Measurements from ENCODE around the gene SLC16A10.
"Not testable (repeated sequence)": the region's sequence is repeated elsewhere in the genome, so short reads cannot be mapped to it uniquely, and the experiment has no call there.

SLC16A10 gene

GRCh38 chr6:111134236-111134869 is 47.0 kb downstream of the SLC16A10 start:
- not testable (repeated sequence) for DNase-seq

GRCh38 chr6:111137489-111138093 is 50.3 kb downstream of the SLC16A10 start:
- not testable (repeated sequence) for DNase-seq

- DNase-seq: no peak
Measured at GRCh38 chr6:111147440-111147839, 60.1 kb downstream of the SLC16A10 start.

DNA sequence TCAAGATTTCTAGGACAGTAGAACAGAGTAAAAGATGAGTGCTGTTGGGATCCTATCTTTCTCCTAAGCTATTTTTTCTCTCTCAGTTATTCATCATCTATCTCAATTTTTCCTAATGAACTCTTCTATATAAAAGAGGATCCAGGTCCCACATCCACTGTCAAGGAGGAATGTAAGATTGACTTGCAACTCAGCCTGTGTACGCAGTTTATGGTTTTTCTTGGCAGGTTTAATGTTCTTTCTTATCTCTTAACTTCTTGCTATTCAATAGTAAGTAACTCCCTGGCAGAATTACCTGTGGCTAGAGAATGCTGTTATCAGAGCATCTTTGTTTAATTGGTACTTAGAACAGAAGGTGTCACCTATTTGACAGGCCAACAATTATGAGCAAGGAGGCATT is 60.8 kb downstream of the SLC16A10 start:
- no peak for DNase-seq

- no peak for DNase-seq
Measured at GRCh38 chr6:111150577-111150976, 63.3 kb downstream of the SLC16A10 start.

- no peak for DNase-seq
Measured at GRCh38 chr6:111154981-111155380, 67.7 kb downstream of the SLC16A10 start.

DNA sequence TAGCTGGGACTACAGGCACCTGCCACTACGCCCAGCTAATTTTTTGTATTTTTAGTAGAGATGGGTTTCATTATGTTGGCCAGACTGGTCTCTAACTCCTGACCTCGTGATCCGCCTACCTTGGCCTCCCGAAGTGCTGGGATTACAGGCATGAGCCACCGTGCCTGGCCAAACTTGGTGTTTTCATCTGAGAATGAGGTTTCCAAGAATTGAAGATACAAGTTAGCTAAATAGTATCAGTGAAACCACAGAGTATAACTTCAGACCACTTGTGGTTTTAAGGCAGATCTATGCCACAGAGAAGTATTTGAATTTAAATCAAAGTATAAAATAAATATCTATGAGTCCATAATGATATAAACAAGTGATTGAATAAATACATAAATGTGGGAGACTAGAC is 70.1 kb downstream of the SLC16A10 start:
- no peak for DNase-seq

DNA sequence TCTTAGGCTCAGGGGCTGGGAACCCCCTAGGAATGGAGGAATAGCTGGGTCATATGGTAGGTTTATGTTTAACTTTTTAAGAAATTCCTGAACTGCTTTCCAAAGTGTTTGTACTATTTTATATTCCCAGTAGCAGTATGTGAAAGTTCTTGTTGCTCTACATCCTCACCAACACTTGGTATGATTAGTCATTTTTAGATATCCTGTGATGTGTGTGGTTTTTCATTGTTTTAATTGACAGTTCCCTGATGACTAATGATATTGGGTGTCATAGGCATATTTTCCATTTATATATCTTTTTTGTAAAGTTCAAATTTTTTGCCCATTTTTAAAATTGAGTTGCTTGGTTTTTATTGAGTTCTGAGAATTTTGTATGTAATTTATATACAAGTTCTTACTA is 72.3 kb downstream of the SLC16A10 start:
- DNase-seq: no peak

GRCh38 chr6:111161650-111162049 is 74.3 kb downstream of the SLC16A10 start:
- no peak for DNase-seq

DNA sequence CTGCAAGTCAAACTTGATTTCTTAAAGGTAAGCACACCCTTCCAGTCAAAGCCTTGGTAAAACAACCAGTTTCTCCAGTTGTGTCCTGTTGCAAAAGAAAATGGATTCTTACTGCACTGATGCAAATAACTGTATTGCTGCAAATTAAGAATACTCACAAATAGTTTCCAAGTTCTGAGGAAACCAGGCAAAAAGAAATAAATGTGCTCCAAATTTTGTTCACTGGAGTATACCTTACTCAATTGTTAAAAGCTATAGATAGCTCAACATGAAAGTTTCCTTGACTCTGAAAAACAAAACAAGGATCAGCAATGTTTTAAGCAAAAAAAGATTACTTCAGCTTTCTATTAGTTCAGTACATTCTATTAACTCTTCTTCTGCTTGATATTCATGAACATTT is 75.2 kb downstream of the SLC16A10 start:
- DNase-seq: no peak

- no peak for DNase-seq
Measured at GRCh38 chr6:111171577-111172400, 84.5 kb downstream of the SLC16A10 start.

- DNase-seq: no peak
Measured at GRCh38 chr6:111172563-111172962, 85.3 kb downstream of the SLC16A10 start.

DNA sequence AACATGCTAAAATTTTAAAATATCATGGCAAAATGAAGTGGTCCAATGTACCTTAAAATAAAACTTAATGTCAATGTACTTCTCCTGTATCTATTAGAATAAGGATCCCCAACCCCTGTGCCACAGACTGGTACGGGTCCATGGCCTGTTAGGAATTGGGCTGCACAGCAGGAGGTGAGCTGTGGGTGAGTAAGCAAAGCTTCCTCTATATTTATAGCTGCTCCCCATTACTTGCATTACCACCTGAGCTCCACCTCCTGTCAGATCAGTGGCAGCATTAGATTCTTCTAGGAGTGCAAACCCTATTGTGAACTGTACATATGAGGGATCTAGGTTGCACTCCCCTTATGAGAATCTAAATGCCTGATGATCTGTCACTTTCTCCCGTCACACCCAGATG is 86.0 kb downstream of the SLC16A10 start:
- no peak for DNase-seq

DNA sequence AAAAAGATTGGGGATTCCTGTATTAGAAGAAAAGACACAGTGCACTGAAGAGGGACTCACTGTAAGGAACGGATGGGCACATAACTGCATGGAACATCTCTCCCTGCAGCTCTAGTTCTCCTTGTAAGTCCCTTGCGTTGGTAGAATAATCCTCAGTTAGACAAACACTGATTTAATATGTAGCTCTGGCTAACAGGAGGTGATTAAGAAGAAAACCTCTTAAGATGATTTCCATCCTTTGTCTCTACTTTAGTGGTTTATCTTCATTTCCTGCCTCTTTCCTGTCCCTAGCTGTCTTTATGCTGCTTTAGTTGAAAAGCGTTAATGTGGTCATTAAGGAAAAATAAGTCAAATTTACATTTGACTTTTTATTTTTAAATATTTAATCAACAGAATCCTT is 86.6 kb downstream of the SLC16A10 start:
- no peak for DNase-seq

- peak; percentile 18 for DNase-seq
Measured at GRCh38 chr6:111175109-111175508, 87.8 kb downstream of the SLC16A10 start.

DNA sequence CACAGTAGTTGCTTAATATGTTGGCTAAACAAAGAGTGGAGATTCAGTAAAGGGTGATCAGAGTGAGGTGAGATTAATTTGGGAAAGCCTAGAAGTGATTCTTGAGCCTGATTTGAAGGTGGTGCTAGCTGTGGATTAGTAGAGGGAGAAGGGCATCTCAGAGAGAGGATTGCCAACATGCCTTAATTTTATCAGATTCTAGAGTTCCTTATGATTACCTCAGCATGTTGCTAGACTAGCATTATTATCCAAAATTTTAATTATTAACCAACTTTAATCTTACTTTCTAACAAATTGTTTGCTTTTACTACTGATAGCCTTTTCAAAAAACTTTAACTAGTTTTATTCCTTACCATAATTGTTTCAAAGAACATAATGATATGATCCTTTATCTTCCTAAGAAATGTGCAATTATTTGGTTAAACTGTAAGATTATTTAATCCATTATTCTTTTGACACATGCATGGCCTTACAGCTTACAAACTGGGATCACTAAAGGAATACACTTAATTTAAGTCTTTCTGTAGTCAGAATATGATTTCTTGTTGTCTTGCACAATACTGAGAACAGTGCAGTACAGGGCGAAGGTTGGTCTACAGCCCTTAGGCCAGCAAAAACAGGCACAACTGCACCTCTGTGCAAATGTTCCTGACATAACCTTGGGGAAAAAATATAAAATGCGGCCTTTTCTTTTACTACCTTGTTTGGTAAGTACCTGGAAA is 88.9 kb downstream of the SLC16A10 start:
- no peak for DNase-seq

DNA sequence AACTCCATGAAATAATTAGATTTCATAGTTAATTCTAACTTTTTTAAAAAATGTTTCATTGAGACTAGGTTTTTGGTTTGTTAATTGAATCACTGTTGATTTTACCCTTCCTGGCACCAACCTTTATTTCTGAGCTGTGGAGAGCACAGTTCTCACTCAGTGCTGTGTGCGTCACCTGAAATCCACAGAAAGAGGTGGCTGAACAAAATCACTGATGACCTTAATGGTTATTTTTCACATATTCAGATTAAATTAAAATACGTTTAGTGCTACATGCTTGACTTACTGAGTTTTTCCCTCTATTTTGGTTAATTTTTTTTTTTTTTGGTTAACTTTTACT is 89.4 kb downstream of the SLC16A10 start:
- no peak for DNase-seq

- DNase-seq: no peak
Measured at GRCh38 chr6:111177131-111177530, 89.8 kb downstream of the SLC16A10 start.

GRCh38 chr6:111183702-111184517 is 96.6 kb downstream of the SLC16A10 start:
- DNase-seq: no peak

DNA sequence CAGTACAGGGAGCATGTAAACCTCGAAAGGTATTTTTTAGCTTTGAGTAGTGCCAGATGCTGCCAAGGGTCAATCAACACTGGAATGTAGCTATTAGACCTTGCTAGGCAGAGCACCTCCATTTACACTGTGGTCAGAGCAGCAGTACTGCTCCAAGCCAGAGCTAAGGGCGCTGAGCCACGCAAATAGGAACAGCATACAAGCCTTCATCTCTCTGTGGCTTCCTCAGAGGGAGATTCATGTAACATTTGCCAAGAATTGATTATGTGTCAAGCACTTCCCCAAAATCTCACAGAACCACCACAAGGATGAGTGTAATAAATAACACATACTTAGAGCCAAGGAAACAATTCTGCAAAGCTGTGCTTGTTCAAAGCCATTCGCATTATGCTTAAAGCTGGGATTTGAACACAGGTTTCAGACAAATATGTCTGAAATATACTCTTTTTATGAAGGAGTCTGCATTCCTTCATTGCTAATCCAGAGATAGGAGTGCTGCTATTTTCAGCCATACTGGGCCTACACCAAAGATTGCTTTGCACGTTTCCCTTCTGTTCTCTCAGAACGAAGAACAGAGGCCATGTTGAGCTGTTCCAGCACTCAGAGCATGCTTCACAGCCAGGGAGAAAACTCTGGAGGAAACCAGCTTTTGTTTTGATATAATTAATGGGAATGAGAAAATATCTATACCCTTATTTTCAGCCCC is 97.7 kb downstream of the SLC16A10 start:
- DNase-seq: no peak

GRCh38 chr6:111185954-111186353 is 98.7 kb downstream of the SLC16A10 start:
- DNase-seq: no peak

DNA sequence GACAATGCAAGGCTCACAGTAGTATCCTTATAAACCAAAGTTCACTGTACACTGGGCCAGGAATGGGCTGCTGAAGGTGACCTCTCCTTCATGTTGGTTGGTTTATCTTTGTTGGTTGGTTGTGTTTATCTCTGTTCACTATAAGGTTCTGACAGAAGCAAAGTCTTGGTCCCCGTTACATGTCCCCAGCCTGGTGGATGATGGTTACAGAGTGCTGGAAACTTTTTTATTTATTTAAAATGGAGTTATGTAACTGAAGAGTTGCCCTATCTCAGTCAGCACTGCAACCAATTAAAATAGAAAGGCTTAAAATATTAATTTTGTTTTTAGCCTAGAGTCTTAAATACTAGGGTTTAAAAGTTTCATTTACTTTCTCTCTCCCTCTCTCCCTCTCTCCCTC is 100.6 kb downstream of the SLC16A10 start:
- DNase-seq: no peak
